ENCODE results near the gene AK3.

- TF ChIP-seq EZH2phosphoT487 (IDR thresholded peaks at IDR 0.05; ENCODE audit: insufficient read depth, low read depth) = no peak
- no peak for TF ChIP-seq EZH2 (IDR thresholded peaks at IDR 0.05; ENCODE audit: insufficient read depth, poor library complexity, severe bottlenecking)
Measured at GRCh38 chr9:4671737-4672136, 69.3 kb downstream of the AK3 start.
